Measurements from ENCODE around the gene RBM10.

RBM10 gene

DNA sequence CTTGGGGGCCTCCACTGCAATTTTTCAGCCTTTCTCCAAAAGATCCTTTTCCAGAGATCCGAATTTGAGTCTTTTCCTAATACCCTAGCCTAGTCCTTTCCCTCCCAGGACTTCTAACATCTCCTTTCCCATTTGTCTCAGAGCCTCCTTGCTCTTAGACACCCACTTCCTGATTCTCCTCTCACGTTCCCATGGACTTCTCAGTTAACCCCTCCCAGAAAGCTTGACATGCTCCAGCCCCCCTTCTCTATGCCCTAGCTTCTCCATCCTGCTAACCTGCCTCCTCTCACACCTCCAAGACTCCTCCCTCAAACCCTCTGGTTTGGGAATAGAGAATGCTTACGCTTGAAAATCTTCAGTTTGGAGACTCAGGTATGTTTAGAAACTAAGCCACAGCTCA, 51.1 kb downstream of the RBM10 start:
- H3K9ac ChIP-seq, result no peak overlapping the region
- no peaks in the 10 kb centered on the region for H3K9me3 ChIP-seq (ENCODE audit: control insufficient read depth, low read length)
- no peak overlapping the region for H2AFZ ChIP-seq
- H3K4me1 ChIP-seq, result peaks cover 2% of the 10 kb centered on the region
- peaks cover 18% of the 10 kb centered on the region for H3K79me2 ChIP-seq
- H3K36me3 ChIP-seq (ENCODE audit: control insufficient read depth, insufficient read depth, low read length), result no peaks in the 10 kb centered on the region
- H3K27me3 ChIP-seq (ENCODE audit: control insufficient read depth, insufficient read depth, low read length), result no peaks in the 10 kb centered on the region
- no peak overlapping the region for H3K27ac ChIP-seq
- no peak overlapping the region for H3K4me2 ChIP-seq (ENCODE audit: low read length)
- TF ChIP-seq, protein P1, sequence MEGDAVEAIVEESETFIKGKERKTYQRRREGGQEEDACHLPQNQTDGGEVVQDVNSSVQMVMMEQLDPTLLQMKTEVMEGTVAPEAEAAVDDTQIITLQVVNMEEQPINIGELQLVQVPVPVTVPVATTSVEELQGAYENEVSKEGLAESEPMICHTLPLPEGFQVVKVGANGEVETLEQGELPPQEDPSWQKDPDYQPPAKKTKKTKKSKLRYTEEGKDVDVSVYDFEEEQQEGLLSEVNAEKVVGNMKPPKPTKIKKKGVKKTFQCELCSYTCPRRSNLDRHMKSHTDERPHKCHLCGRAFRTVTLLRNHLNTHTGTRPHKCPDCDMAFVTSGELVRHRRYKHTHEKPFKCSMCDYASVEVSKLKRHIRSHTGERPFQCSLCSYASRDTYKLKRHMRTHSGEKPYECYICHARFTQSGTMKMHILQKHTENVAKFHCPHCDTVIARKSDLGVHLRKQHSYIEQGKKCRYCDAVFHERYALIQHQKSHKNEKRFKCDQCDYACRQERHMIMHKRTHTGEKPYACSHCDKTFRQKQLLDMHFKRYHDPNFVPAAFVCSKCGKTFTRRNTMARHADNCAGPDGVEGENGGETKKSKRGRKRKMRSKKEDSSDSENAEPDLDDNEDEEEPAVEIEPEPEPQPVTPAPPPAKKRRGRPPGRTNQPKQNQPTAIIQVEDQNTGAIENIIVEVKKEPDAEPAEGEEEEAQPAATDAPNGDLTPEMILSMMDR (IDR thresholded peaks at IDR 0.05), result no peak
- H3K4me3 ChIP-seq (ENCODE audit: low read depth, low read length), result no peak overlapping the region

DNA sequence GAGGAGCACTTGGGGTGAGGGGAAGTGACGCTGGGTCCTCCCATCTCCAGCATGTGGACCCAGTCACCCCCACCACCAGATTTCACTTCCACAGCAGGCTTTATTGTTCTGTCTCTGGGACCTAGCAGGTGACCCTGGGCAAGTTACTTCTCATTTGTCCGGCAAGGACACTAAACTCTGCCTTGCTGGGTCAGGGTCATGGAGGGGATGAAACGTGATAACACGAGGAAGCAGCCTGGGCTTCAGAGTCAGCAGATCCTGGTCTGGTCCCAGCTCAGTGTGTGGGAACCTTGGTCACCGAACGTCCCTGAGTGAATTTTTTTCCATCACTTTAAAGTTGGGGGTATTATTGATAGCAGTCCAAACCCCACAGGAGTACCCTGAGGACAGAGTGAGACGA, 52.5 kb downstream of the RBM10 start:
- no peak overlapping the region for H3K4me2 ChIP-seq (ENCODE audit: low read length)
- no peak overlapping the region for H3K9ac ChIP-seq
- H3K27ac ChIP-seq, result no peak overlapping the region
- H2AFZ ChIP-seq, result no peak overlapping the region
- H3K27me3 ChIP-seq (ENCODE audit: control insufficient read depth, insufficient read depth, low read length), result no peaks in the 10 kb centered on the region
- H3K79me2 ChIP-seq, result peaks cover 18% of the 10 kb centered on the region
- TF ChIP-seq, protein P1 (IDR thresholded peaks at IDR 0.05), result no peak
- H3K9me3 ChIP-seq (ENCODE audit: control insufficient read depth, low read length), result no peaks in the 10 kb centered on the region
- H3K4me1 ChIP-seq, result peaks cover 2% of the 10 kb centered on the region
- no peaks in the 10 kb centered on the region for H3K36me3 ChIP-seq (ENCODE audit: control insufficient read depth, insufficient read depth, low read length)
- H3K4me3 ChIP-seq (ENCODE audit: low read depth, low read length), result no peak overlapping the region

DNA sequence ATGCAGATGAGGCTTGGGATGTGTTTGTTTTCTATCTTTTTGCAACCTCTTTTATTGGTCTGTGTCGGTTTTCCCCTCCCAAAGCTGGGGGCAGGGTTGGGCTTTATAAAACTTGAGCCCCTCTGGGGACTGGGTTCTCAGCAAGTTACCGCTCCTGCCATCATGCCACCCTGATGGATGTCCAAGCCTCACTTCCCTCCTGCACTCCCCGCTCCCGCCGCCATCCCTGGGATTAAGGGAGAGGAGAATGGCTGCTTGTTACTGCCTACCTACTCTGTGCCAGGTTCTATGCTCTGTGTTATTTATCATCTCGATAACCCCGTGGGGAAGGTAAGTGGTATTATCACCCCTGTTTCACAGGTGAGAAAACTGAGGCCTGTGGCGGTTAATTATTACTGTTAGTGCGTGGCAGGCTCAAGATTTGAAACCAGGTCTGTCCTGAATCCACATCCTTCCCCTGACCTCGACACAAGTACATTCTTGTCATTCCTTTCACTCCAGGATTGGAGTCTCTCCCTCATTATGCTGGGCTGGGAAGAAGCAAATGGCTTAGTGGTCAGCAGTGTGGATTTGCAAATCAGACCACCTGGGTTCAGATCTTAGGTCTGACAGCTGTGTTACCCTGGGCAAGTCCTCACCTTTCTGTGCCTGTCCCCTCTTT, 53.1 kb downstream of the RBM10 start:
- H3K4me1 ChIP-seq, result peaks cover 2% of the 10 kb centered on the region
- H3K9me3 ChIP-seq (ENCODE audit: control insufficient read depth, low read length), result no peaks in the 10 kb centered on the region
- H3K27me3 ChIP-seq (ENCODE audit: control insufficient read depth, insufficient read depth, low read length), result no peaks in the 10 kb centered on the region
- TF ChIP-seq, protein P1 (IDR thresholded peaks at IDR 0.05), result no peak
- H3K4me3 ChIP-seq (ENCODE audit: low read depth, low read length), result no peak overlapping the region
- no peak overlapping the region for H3K27ac ChIP-seq
- H3K79me2 ChIP-seq, result peaks cover 18% of the 10 kb centered on the region
- H2AFZ ChIP-seq, result no peak overlapping the region
- no peak overlapping the region for H3K4me2 ChIP-seq (ENCODE audit: low read length)
- no peaks in the 10 kb centered on the region for H3K36me3 ChIP-seq (ENCODE audit: control insufficient read depth, insufficient read depth, low read length)
- no peak overlapping the region for H3K9ac ChIP-seq

DNA sequence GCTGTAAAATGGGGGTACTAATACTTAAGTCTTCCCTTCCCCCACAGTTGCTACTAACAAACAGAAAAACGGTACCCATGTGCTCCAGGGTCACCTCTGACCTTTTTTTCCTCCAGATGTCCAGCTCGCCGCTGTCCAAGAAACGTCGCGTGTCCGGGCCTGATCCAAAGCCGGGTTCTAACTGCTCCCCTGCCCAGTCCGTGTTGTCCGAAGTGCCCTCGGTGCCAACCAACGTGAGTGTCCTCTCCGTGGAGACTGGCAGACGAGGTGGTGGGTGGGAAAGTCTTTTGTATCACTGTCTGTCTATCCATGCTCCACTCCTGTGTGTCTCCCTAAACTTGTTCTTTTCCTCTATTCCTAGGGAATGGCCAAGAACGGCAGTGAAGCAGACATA, 53.7 kb downstream of the RBM10 start:
- H3K27ac ChIP-seq, result no peak overlapping the region
- H3K79me2 ChIP-seq, result peaks cover 18% of the 10 kb centered on the region
- H3K9me3 ChIP-seq (ENCODE audit: control insufficient read depth, low read length), result no peaks in the 10 kb centered on the region
- no peaks in the 10 kb centered on the region for H3K36me3 ChIP-seq (ENCODE audit: control insufficient read depth, insufficient read depth, low read length)
- no peak overlapping the region for H3K4me2 ChIP-seq (ENCODE audit: low read length)
- H3K4me1 ChIP-seq, result peaks cover 2% of the 10 kb centered on the region
- H2AFZ ChIP-seq, result no peak overlapping the region
- H3K27me3 ChIP-seq (ENCODE audit: control insufficient read depth, insufficient read depth, low read length), result no peaks in the 10 kb centered on the region
- no peak overlapping the region for H3K9ac ChIP-seq
- TF ChIP-seq, protein P1 (IDR thresholded peaks at IDR 0.05), result no peak
- no peak overlapping the region for H3K4me3 ChIP-seq (ENCODE audit: low read depth, low read length)

DNA sequence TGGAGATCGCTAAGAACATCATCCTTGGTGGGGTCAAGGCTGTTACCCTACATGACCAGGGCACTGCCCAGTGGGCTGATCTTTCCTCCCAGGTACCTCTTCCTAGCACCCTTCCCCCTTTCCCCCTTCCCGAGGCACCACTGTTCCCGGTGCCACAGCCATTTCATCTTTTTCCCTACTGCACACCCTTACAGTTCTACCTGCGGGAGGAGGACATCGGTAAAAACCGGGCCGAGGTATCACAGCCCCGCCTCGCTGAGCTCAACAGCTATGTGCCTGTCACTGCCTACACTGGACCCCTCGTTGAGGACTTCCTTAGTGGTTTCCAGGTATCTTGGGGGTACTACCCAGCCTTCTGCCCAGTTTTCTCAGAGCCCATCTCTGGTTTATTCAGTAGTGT, 54.3 kb downstream of the RBM10 start:
- H3K9ac ChIP-seq, result no peak overlapping the region
- TF ChIP-seq, protein P1 (IDR thresholded peaks at IDR 0.05), result no peak
- H3K79me2 ChIP-seq, result peaks cover 14% of the 10 kb centered on the region
- H3K36me3 ChIP-seq (ENCODE audit: control insufficient read depth, insufficient read depth, low read length), result no peaks in the 10 kb centered on the region
- H3K4me2 ChIP-seq (ENCODE audit: low read length), result no peak overlapping the region
- H2AFZ ChIP-seq, result no peak overlapping the region
- no peaks in the 10 kb centered on the region for H3K27me3 ChIP-seq (ENCODE audit: control insufficient read depth, insufficient read depth, low read length)
- H3K9me3 ChIP-seq (ENCODE audit: control insufficient read depth, low read length), result no peaks in the 10 kb centered on the region
- peaks cover 2% of the 10 kb centered on the region for H3K4me1 ChIP-seq
- H3K27ac ChIP-seq, result no peak overlapping the region
- no peak overlapping the region for H3K4me3 ChIP-seq (ENCODE audit: low read depth, low read length)

Measured in parathyroid adenoma (tissue), 2 donors.